GM19395 (cell line): ENCODE data around the gene ARHGEF1.
A peak's percentile ranks its signal among the peaks of the same experiment; 100 is the strongest.

Source experiments
- ATAC-seq: cut with Tn5 transposase; IDR thresholded peaks from one replicate; pipeline ENCODE4 v1.9.1; 2021; ENCODE audit warnings: mild to moderate bottlenecking, moderate library complexity; ENCODE audit not compliant: unreplicated experiment

ARHGEF1 gene, protein sequence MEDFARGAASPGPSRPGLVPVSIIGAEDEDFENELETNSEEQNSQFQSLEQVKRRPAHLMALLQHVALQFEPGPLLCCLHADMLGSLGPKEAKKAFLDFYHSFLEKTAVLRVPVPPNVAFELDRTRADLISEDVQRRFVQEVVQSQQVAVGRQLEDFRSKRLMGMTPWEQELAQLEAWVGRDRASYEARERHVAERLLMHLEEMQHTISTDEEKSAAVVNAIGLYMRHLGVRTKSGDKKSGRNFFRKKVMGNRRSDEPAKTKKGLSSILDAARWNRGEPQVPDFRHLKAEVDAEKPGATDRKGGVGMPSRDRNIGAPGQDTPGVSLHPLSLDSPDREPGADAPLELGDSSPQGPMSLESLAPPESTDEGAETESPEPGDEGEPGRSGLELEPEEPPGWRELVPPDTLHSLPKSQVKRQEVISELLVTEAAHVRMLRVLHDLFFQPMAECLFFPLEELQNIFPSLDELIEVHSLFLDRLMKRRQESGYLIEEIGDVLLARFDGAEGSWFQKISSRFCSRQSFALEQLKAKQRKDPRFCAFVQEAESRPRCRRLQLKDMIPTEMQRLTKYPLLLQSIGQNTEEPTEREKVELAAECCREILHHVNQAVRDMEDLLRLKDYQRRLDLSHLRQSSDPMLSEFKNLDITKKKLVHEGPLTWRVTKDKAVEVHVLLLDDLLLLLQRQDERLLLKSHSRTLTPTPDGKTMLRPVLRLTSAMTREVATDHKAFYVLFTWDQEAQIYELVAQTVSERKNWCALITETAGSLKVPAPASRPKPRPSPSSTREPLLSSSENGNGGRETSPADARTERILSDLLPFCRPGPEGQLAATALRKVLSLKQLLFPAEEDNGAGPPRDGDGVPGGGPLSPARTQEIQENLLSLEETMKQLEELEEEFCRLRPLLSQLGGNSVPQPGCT

DNA sequence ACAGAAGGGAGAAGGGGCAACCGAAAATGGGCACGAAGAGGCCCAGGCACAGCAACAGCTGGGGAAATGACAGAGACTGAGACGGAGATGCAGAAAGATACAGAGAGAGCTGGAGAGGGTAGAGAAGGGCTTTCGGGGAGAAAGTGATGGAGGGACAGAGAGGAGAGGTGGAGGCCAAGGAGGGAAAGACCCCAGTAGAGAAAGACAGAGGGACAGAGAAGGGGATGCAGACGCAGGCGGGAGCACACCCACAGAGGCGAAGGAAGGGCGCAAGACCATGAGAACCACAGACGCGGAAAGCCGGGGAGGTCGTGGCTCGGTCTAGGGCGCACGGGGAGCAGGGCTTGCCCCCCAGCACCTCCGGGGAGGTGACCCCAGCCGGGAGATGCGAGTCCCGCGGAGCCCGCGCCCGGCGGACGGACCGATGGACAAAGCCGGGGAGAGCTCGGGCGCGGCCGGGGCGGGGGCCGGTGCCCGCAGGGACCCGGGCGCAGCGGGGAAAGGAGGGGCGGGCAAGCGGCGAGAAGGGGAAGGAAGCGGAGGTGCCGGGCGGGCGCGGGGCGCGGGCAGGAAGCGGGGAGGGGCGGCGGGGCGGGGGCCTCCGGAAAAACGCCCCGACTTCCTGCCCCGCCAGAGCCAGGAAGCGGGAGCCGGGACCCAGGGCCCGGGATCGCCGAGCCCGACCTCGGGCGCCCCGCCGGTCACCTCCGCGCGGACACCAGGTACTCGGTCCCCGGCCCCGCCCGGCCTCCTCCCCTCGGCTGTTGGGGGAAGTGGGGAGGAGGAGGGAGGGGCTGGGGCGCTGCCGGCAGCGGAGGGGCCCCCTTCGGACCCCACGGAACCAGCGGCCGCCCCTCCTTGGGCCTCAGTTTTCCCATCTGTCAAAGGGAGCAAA lies at the start of gene ARHGEF1:
Gene ARHGEF1 (plus strand): TSS at position 617 of the 895 bp plus-strand sequence. CDS start 4,899 bp downstream, outside the sequence.
- no peak for ATAC-seq

DNA sequence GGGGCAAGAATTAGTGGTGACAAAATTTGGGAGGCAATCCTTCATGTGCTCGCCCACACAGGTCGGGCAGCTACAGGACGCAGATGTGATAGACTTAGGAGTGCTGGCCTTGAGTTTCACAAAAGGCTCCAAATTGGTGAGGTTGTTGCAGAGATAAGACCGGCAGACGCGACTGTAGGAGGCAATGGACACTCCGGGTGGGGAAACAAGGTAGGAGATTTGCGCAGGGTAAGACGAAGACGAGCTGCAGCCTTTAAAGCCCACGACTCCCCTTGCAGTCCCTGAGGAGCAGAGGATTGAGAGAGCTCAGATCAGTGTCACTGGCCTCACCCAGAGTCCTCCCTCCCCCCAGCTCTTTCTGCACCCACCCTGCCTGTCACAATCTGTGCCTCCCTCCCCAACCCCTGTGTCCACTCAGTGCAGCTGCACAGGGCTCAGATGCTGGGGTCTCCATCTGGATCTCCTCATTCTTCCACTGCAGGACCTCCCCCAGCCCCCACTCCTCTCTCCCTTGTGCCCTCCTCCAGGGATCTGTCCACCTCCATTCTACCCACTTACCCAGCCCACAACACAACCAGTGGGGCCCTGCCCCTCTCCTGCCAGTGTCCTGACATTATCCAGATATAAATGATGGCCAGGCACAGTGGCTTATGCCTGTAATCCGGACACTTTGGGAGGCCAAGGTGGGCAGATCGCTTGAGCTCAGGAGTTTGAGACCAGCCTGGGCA lies 44.8 kb upstream of the ARHGEF1 start:
- no peak for ATAC-seq

DNA sequence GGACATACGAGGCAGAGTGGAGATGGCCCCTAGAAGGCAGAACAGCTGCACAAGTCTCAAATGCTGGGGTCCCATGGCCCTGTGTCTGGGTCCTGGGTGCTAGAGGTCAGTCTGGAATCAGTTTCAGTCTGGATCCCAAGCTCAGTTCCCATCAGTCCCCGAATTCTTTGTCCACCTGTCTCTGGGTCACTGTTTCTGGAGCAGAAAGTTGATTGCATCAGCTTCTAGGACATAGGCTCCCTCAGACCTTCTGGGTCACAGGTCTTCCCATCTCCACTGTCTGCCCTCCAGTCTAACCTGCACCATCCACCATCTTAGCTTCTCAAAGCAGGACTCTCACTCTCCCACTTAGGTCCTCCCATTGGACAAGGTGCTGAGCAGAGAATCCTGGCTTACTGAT lies 43.8 kb upstream of the ARHGEF1 start:
- no peak for ATAC-seq

DNA sequence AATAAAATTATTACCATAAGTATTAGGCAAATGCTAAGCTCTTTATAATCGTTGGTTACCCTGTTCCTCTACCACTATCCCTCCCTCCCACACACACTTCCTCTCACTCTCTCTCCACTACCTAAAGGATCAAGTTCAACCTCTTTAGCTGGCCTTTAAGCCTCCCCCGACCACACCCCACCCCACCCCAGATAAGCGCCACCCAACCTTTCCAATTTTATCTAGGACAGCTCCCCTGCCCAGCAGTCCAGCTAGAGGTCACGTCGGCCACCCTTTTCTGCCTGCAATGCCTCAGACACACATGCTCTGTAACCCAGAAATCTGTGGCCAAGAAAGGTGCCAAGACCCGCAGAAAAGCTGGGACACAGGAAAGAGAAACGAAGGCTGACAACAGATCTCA lies 39.6 kb upstream of the ARHGEF1 start:
- no peak for ATAC-seq

DNA sequence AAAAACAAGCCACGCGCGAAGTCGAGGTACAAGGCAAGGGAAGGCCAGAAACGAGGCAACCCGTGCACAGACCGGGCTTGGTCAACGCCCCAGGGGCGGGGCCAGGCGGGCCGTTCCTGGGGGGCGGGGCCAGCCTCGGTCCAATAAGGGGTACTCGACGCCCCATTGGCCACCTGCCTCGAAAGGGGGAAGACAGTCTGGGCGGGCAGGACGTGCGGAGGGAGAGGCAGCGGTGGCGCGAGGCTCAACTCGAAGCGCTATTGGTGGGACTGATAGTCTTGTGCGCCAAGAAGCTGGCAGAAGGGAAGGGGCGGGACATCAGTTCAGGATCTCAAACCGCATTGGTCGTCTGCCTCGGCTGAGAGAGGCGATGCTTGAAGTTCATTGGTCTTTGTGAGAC lies 38.4 kb upstream of the ARHGEF1 start, which contains the start of gene LYPD4:
Gene LYPD4 (minus strand): TSS at position 83 of the 400 bp plus-strand sequence. CDS start 5,398 bp downstream, outside the sequence.
- ATAC-seq: no peak

DNA sequence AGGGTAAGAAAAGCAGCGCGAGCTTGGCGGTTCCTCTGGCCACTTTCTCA lies 38.2 kb upstream of the ARHGEF1 start, which contains the start of gene DMRTC2:
Gene DMRTC2 (plus strand): TSS at position 42 of the 50 bp plus-strand sequence. CDS start 2,387 bp downstream, outside the sequence.
- no peak for ATAC-seq

DNA sequence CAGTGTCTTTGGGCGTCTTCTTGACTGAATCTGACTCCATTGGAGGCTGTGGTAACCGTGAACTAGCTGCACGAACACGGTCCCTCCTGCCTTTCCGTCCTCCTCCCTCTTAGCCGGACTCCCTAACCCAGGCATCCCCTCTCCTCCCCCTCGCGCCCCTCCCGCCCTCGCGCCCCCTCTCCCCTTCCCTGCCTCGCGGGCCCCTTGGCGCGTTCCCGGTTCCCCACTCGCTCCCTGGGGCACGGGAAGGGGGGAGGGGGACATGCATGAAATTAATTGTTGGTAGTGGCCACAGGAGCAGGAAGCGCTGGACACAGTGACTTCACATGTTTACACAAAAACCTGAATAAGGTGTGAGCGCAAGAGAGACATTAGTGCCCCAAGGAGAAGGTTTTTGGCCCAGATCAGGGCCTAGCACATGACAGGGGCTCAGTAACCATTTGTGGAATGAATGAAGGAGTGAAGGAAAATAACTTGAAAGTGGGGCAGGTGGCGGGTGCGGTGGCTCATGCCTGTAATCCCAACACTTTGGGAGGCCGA lies 37.9 kb upstream of the ARHGEF1 start:
- no peak for ATAC-seq

DNA sequence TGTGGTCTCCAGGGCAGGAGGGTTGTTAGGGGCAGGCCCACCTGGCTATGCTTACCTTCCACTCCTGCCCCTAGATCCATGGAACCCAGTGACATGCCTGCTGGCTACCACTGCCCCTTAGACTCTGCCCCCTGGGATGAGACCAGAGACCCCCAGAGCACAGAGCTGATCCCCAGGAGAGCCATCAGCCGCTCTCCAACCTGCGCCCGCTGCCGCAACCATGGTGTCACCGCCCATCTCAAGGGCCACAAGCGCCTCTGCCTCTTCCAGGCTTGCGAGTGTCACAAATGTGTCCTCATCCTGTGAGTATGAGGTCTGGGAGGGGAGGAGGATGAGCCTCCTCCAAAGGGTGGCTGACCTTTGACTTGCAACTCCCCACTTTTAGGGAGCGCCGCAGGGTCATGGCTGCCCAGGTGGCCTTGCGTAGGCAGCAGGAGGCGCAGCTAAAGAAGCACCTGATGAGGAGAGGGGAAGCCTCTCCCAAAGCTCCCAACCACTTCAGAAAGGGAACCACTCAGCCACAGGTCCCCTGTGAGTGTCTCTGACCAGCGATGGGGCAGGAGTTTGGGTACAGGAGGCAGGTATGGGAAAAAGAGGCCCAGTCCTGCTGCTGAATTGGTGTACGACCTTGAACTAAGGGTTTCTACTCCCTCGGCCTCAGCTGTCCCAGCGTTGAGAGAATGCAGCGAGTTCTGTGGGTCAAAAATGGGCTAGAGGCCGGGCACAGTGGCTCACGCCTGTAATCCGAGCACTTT lies 35.5 kb upstream of the ARHGEF1 start:
- ATAC-seq: no peak

DNA sequence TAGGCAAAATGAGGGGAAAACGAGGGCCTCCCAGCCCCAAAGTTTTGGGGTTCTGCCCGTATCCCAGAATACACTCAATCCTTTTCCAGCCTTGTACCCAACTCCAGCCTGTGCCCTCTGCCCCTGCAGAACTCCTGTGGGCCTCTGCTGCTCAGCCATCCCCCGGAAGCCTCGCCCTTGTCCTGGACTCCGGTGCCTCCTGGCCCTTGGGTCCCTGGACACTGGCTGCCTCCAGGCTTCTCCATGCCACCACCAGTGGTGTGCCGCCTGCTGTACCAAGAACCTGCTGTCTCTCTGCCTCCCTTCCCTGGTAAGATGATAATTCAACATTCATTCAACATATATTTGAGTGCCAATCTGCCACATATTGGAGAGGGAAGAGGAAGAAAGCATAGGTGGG lies 34.3 kb upstream of the ARHGEF1 start:
- ATAC-seq: no peak

DNA sequence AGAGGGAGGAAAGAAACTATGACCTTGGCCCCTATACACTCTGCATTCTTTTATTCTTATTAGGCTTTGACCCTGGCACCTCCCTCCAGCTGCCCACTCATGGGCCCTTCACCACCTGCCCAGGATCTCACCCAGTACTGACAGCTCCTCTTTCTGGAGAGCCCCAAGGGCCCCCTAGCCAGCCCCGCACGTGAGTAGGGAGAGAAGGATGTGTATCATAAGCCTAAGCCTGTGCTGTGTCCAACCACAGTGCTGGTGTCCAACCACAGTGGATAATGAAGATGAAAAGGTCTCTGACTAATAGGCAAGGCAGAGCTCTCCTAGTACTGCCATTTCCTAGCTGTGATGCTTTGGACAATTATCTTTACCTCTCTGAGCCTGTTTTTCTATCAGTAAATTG lies 33.9 kb upstream of the ARHGEF1 start:
- ATAC-seq: no peak

DNA sequence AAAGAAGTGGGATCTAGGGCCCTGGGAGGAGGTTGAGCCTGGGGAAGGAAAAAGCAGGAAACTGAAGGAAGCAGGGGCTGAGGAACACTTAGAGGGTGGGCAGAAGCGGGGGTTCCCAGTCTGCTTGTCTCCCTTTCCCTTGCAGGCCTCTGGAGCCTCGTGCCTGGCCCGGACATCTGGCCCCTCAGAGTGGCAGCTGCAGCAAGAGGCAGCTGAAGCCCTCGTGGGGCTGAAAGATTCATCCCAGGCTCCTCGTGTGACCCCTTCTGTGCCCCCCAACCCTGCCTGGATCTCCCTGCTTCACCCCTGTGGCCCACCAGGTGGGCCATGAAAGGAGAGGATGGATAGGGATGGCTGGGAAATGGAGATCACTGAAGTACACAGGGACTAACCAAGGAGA lies 32.6 kb upstream of the ARHGEF1 start:
- ATAC-seq: no peak

DNA sequence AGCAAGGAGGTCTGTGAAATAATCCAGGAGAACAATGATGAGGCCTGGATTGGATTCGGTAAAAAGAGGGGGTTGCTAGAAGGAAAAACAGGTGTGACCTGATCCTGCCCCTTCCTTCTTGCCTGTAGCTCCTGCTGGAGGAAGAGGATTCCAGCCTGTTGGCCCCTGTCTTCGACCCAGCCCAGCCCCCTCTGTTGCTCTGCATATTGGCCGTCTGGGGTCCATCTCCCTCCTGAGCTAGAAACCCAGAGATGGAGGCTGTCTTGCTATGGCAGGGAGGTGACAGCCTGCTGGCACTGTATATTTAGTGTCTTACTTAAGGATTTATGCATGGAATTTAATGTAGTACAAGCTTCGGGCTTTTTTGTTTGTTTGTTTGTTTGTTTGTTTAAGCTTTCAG lies 31.5 kb upstream of the ARHGEF1 start:
- no peak for ATAC-seq

DNA sequence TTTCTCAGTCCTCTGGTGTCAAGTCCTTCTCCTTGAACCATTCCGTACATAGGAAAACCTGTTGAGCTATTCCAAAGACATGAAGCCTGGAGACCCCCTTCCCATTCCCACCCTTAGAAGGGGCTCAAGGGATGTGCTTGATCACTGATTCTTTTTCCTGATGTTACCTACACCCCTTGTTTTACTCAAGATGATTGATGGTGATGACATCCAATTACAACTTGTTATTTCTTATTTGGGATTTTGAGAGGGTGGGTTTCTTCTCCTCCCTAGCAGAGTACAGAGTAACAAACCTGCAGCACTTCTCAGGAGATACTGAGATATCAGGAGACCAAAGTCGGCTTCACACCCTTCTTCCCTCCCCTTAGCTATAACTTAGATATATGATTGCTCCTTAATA lies 29.6 kb upstream of the ARHGEF1 start:
- no peak for ATAC-seq

DNA sequence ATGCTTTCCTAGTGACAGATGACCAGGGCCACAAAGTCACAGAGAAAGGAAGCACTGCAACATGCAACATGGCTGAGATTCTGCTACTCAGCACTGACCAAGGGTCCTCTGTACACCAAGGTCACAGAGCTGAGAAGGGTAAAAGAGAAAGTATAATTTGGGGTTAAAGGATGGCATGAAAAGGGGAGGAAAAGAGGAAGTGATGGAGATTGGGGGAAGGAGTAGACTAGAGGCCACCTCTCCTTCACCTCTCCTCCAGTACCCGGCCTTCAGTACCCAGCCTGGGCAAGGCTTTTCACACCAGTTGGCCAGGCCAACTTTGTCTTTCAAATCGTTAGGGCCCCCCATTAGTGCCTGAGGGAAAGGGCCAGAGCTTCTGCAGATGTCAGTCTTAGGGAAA lies 29.2 kb upstream of the ARHGEF1 start:
- no peak for ATAC-seq

DNA sequence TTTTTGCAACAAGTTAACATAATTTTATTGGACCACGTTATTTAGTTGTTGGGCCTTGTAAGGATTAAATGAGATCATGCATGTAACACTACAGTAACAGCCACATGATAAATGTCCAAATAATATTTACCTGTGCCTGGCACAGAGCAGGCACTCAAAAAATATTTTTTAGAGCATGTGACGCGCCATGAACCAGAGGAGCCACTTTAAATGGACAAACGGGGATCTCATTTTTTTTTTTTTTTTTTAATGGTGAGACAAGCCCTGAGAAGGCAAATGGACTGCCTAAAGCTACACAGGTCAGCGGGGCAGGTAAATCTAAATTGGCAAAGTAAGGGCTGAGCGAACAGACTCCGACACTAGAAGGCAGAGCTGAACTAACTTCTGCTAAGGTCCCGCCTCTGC lies 23.8 kb upstream of the ARHGEF1 start:
- no peak for ATAC-seq

DNA sequence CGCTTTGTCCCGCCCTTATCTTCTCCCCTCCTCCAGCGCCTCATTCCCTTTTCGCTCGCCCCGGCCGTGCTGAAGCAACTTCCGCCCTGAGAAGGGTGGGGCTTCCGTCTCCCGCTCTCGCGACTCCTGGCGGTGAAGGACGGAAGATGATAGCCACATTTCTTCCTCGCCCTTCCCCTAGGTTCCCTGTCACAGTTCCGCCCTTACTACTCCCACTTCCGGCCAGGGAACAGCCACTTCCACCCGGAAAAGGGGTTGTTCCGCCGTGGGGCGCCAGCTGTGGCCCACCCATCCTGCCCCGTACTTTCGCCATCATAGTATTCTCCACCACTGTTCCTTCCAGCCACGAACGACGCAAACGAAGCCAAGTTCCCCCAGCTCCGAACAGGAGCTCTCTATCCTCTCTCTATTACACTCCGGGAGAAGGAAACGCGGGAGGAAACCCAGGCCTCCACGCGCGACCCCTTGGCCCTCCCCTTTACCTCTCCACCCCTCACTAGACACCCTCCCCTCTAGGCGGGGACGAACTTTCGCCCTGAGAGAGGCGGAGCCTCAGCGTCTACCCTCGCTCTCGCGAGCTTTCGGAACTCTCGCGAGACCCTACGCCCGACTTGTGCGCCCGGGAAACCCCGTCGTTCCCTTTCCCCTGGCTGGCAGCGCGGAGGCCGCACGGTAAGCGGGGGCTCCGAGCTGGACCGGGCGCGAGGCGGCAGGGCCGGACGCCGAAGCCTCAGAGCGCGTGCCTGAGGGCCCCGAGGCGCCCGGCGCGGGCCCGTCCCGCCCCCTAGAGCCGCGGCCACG lies 23.2 kb upstream of the ARHGEF1 start, which contains the start of gene RPS19:
Gene RPS19 (plus strand): TSS at position 638 of the 801 bp plus-strand sequence. CDS start 520 bp downstream, outside the sequence.
- peak; percentile 78 for ATAC-seq

DNA sequence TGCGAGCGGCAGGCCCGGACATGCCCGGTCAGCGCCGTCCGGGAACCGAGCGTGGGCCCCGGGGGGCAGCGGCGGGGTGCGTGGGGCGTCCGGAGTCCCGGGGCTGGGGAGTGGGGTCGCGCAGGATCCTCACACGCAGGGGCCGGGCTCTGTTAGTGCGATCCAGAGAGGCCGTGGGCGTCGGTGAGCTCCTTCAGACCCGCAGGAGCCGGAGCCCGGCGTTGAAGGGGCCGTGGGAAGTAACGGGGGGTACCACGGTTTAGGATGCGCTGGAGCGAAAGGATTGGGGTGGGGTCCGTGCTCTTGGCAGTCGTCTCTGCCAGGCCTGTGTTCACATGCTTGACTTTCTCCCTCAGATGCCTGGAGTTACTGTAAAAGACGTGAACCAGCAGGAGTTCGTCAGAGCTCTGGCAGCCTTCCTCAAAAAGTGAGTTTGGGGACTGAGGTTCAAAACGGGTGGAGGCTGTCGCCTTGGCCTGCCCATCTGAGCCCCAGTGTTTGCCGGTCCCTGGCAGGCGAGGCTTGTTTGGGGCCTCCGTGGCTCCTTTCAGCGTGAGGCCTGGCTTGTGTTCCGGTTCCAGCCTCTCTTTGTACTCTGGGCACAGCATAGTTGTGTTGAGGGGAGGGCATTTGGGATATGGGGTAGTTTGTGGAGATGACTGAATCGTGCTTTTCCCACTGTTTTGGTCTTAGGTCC lies 22.4 kb upstream of the ARHGEF1 start:
- ATAC-seq: no peak

DNA sequence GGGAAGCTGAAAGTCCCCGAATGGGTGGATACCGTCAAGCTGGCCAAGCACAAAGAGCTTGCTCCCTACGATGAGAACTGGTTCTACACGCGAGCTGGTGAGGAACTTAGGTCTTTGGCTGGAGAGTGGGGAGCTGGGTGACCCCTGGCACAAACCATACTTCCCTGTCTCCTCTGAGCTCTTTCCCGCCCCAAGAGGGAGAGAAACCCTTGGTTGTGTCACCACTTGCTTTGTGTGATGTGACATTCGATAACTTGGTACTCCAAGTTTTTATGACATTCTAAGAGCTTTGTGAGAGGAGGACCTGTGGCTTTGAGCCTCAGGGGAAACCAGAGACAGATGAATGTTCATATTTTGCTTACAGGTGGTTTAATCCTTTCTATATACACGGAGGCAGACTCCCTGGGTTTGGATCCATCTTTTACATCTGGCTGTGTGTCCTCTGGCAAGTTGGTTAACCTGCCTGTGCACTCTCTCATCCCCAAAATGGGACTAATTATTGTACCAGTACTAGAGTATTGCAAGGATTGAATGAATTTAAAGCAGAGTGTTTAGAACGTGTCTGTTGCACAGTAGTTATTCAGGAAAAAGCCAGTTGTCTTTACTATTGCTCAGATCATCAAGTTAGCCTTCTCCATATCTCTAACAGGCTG lies 21.7 kb upstream of the ARHGEF1 start:
- ATAC-seq: no peak
